ENCODE measurements around the gene LGALS3BP.
"Not testable (repeated sequence)": the region's sequence is repeated elsewhere in the genome, so short reads cannot be mapped to it uniquely, and the experiment has no call there.

LGALS3BP gene

DNA sequence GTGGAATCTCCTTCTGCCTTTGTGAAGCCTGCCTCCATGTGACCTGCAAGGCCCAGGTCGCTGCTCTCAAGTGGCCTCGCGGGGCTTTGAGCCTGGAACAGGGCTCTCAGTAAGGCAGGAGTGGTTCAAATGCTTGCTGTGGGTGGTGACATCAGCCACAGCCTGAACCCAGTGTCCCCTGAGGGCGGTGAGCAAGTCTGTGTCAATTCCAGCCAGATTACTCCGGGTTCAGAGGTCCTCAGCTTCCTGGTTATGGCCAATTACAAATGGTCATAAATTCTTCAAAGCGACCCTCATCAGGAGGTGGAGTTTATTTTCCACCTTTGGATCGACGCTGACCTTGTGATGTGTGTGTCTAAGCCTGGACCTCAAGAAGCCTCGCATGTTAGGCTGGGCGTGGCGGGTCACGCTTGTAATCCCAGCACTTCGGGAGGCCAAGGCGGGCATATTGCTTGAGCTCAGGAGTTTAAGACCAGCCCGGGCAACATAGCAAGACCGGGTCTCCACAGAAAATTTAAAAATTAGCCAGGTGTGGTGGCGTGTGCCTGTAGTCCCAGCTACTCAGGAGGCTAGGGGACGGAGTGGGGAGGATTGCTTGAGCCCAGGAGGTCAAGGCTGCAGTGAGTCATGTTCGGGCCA is 17.3 kb downstream of the LGALS3BP start:
- DNase-seq, result no peak

DNA sequence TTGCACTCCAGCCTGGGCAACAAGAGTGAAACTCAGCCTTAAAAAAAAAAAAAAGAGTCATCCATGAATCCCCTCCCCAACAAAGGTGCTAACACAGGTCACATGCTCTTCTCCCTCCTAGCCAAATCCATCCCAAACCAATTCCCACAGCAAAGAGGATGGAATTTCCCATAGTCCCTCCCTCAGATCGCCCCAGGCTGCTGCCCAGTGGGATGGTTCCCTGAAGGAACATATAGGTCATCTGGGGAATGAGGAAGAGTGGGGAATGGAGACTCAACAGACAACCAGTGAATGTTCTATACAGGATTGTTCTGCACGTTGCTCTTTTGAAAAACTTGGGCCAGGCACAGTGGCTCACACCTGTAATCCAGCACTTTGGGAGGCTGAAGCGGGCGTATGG is 18.2 kb downstream of the LGALS3BP start:
- no peak for DNase-seq

DNA sequence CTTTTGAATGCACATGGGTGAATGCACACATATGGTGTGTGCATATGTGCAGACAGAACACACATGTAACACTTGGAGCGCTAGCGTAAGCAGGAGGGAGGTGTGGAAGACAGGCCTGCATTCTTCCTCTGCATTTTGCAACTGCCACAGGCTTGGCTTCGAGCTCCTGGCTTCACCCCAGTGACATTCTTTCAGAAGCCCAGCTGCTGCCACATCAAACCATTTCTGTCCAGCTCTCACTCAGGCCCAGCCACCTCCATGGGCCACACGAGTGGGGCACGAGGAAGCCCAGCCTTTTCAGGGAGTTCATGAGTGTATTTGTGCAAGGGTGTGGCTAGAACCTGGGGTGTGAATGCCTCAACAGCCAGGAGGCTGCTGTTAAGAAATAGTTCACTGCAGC is 18.8 kb downstream of the LGALS3BP start:
- no peak for DNase-seq

DNA sequence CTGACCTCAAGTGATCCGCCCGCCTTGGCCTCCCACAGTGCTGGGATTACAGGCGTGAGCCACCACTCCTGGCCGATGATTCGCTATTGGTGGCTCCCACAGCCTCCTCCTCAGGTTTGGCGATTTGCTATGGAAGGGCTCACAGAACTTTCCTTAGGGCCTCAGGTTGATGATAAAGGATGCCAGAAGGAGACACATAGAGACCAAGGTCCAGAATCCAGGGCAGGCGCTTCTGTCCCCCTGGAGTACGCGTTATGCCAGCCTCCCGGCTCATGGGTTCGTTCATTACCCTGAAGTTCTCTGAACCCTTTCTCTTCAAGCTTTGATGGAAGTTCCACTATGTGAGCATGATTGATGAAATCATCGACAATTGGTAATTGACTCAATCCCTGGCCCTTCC is 19.9 kb downstream of the LGALS3BP start:
- DNase-seq, result no peak

DNA sequence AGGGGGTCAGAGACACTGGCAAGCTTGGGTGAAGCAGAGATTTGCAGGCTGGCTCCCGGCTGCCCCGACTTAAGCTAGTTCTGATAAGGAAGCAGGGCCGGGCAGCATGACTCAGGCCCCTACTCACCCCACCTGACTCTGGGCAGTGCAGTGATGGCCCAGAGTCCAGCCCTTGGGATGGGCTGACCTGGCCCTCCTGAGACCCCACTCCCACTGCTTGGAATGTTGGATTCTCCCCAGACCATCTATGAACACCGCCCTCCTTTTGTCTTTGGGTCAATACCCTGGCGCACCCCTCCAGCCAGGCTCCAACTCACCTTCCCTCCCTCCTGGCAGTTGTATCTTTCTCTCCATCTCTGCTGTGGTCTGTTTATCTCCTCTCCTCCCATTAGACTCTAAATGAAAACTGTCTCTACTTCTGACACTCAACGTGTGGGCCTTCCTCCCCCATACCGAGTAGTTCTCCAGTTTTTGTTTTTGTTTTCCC is 21.0 kb downstream of the LGALS3BP start:
- DNase-seq, result no peak

DNA sequence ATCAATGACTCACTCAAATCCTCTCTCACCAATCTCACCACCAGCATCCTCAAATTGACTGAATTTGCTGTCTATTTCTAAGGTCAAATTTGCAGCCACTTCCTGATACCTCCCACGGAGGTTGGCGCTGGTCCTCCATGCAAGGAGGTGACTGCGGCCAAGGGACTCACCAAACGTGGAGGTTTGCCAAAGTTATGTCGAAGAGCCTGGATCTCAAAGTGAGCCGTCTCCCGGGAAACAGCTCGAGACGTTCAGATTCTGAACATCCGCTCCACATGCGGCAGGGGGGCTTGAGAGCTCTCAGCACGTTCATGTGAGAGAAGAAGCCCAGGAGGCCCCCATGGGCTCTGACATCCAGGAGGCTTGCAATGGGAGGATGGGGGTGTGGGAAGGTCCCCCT is 22.6 kb downstream of the LGALS3BP start:
- no peak for DNase-seq

DNA sequence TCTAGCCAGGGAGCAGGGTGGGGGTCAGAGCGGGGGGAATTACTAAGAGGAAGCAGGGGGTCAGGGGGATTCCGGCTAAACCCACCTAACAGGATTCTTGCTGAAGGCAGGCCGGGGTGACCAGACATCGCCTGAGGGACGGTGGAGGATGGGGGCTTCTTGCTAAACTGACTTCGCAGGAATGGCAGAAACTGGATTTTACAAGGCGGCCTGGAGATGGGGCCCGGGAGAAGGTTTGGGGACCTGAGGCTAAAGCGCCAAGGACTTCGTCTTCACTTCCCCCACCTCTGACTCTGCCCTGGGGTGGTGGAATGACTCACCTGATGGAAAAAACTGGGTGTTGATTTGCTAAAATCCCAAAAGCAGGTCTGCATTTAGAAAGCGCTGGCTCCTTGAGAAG is 23.5 kb downstream of the LGALS3BP start:
- DNase-seq, result no peak

DNA sequence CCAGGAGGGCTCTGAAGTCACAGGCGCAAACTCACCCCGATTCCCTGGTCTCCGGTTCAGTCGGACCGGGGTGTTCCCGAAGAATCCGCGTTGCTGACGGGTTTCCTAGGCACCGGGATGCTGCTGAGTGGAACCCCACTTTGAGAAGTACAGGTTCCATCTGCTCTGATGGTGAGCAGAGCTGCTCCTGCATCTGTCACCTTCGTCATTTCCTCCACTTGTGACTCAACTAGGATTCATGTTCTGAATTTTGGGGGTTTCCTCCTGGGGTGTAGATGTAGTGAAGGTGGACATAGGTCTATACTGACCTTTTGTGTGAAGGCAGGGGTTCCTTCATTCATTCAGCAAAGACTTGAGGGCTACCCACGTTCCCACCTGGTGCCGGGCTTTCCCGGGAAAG is 25.0 kb downstream of the LGALS3BP start:
- no peak for DNase-seq

DNA sequence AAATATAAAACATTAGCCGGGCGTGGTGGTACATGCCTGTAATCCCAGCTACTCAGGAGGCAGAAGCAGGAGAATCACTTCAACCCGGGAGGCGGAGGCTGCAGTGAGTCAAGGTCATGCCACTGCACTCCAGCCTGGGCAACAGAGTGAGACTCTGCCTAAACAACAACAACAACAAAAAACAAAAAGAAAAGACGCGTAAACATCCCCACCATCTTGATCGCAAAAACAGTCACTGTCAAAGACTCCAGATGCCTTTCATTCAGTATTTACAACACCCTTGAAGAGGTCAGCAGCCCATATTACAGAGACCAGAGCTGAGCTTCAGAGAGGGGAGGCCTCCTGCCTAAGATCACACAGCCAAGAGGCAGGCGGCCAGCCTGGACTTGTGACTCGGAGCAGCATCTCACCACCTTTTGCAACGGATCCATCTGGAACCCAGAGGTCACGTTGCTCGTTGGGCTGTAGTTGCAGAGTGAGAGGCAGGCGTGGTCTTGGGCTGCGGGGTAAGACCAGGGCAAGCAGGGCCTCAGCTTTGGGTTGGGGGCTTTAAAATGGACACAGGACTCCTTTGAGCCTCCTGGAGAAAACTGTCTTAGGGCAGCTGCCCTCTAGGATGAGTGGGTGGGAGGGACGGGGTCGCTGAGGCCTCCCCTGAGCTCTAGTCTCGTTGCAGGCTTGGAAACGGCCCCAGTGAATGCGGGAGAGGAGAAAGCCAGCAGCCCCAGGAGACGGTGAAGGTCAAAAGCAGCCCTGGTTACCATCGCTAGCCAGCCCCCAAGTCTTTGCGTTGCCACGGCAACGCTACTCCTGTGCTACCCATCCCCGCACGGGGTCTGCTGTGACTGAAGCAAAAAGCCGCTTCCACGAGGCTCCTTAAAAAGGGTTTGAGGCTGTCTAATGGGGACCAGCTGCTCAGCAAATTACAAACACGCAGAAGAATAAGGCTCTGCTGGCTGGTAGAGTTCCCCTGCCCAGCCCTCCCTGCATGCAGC is 26.1 kb downstream of the LGALS3BP start:
- no peak for DNase-seq

DNA sequence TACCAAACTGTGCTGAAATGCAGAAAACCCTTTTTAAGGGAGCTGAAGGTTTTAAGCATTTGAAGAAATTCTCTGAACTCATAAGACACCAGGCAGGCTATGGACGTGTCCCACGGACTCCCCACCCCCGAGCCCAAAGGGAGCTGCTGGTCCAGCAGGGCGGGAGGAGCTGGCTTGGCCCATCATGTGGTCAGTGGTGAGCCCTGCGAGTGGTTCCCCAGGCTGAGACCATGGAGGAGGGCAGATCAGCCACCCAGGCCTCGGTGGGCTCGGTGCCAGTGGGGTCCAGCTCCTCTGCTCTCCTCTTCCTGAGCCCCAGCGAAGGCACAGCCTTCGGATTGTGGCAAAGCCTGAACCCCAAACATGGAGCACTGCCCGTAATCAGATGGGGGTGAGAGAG is 27.0 kb downstream of the LGALS3BP start:
- no peak for DNase-seq

DNA sequence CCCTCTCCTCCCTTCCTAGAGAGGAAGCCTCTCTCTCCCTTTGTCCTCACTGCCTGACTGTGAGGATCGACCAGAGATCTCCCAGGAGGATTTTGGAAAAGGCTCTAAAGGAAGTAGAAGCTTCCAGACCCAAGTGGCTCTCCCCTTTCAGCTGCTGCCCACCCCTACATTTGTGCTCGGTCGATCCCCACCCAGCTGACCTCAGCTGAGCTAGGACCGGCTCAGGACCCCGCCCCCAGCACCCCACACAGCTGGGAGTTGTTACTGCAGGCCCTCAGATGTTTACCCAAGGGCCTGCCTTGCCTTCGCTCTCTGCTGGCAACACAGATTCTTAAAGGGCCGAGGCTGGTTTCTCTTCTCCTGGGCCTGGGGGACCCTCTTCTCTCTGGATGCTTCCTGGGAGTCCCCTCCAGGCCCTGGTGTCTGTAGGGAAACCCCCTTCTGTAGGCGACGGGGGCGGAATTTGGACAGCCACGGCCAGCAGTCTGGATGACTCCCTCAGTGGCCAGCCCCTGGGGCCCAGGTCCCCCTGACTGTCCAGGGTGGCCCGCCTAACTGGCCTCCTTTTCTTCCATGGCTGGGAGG is 27.7 kb downstream of the LGALS3BP start:
- no peak for DNase-seq

DNA sequence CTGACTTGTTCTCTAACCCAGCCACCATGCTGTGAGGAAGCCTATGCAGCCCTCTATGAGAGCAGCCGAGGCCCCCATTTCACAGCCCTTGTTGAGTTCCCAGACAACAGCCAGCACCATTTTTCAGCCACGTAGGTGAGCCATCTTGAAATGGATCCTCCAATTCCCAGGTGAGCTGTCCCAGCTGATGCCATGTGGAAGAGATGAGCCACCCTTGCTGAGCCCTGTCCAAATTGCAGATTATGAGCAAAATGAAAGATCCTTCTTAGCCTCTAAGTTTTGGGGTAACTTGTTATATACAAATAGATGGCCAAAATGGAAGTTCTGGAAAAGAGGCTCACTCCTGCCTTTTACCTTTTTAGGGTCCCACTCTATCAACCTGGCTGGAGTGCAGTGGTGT is 28.9 kb downstream of the LGALS3BP start:
- no peak for DNase-seq

DNA sequence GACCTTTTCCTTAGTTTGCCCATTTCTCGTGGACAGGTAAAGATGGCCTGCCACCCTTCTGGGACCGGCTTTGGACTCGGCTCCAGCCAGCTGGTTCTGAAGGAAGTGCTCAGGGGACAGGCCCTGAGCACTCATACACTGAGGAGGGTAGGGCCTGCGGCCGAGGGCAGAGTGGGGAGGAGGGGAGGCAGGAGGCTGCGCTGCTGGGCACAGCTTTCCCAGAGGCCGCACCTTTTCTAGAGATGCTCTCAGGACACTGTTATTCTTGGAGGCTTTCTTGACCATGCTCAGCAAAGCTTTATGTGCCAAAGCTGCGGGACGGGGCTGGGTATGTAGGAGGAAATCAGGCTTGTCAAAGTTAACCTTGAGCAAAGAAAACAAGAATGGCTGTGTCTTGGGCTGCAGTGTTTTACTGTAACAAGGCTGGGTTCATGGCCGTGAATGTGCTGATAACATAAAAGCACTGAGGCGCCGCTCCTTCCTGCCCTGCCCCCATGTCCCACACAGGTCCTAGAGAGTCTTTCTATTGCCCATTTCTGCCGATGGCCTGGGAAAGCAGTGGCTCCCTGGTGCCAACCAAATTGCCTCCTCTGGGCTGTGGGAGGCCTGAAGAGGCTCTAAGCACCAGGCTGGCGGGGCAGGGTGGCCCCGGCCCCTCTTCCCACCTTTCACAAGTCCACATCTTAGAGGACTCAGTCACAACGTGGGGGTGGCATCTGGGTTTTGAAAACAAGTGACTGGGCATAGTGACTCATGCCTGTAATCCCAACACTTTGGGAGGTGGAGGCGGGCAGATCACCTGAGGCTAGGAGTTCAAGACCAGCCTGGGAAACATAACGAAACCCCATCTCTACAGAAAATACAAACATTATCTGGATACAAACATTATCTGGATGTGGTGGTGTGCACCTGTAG is 32.2 kb downstream of the LGALS3BP start:
- no peak for DNase-seq

DNA sequence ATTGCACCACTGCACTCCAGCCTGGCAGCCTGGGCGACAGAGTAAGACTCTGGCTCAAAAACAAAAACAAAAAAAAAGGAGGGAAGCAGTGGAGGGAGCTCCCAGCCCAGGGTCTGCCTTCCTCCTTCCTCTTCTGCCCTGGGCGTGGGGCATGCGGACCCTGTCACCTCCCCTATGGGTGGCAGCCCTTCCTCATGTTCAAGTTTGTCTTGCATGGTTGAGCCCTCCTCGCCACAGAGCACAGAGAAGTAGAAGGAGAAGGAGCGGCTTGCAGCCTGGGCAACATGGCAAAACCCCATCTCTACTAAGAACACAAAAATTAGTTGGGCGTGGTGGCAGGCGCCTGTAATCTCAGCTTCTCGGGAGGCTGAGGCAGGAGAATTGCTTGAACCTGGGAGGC is 33.1 kb downstream of the LGALS3BP start:
- no peak for DNase-seq

DNA sequence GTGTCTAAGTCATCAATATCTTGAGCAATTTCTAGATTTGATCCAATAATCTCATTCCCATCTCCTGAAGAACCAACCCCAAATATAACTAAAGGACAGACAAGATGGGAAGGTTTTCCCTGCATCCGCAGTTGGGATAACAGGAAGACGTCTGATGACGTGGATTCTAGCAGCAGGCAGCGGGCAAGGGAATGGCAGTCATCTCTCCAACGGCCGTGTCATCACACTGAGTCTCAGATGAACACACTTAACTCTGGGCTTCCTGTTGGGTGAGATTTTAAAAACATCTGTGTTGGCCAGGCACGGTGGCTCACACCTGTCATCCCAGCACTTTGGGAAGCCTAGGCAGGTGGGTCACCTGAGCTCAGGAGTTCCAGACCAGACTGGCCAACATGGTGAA is 33.6 kb downstream of the LGALS3BP start:
- DNase-seq, result no peak

DNA sequence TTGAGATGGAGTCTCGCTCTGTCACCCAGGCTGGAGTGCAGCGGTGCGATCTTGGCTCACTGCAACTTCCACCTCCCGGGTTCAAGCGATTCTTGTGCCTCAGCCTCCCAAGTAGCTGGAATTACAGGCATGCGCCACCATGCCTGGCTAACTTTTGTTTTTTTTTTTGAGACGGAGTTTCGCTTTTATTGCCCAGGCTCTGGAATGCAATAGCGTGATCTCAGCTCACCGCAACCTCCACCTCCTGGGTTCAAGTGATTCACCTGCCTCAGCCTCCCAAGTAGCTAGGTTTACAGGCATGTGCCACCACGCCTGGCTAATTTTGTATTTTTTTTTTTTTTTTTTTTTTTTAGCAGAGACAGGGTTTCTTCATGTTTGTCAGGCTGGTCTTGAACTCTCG is 34.3 kb downstream of the LGALS3BP start:
- not testable (repeated sequence) for DNase-seq

DNA sequence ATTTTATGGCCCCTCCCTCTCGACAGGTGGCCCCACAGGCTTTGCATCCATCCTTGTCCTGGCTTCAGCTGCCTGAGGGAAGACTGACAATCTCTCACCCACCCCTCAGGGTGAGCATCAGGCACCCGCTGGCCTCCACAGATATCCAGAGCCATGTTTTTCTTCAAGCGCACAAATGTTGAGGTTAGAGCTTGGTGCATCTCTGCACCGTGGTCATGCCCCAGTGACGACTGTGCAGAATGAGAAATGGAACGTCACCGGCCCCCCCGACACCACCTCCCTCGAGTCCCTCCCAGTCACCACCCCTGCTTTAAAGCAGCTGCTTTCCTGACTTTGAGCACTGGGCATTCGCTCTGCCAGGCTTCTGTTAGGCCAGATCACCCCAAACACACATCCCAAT is 34.8 kb downstream of the LGALS3BP start:
- DNase-seq, result no peak

DNA sequence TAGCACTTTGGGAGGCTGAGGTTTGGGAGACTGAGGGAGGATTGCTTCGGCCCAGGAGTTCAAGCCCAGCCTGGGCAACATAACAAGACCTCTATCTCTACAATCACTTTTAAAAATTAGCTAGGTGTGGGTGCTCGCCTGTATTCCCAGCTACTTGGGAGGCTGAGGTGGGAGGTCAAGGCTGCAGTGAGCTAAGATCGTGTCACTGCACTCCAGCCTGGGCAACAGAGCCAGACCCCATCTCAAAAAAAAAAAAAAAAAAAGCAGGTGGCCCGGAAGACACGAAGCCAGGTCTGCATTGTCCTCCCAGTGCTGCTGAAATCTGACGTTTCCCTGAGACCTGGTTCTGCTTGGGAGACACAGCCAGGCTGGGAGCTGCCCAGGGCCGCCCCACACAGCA is 35.7 kb downstream of the LGALS3BP start:
- DNase-seq, result no peak

DNA sequence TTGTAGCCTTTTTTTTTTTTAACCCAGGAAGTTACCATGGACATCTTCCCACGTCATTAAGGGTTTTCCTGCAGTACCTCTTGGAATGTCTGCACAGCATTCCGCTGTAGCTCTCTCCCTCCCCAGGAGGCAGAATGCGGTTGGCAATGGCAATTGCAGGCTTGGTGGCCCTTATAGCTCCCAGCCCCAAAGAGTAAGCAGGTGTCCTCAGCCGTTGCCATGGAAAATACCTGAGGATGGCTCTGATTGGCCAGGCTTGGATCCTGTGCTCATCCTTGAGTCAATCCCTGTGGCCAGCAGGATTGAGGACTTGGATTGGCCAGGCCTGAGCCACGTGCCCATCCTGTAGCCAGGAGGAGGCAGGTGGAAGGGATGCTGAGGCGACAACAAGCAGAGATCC is 39.0 kb downstream of the LGALS3BP start:
- no peak for DNase-seq

DNA sequence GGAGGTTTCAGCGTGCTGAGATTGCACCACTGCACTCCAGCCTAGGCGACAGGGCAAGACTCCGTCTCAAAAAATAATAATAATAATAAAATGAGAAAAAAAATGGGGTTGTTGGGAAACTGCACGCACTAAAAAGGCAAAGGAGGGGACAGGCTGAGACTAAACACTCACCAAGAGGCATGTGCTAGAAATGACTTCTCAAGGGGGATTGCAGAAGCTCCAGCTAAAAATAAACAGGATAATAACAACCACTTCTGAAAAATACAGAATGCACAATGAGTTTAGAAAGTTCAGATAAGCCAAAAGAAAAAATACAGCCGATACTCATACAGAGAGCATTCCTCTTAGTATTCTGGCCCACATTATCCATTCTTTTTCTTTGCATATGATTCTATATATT is 39.5 kb downstream of the LGALS3BP start:
- DNase-seq, result no peak

DNA sequence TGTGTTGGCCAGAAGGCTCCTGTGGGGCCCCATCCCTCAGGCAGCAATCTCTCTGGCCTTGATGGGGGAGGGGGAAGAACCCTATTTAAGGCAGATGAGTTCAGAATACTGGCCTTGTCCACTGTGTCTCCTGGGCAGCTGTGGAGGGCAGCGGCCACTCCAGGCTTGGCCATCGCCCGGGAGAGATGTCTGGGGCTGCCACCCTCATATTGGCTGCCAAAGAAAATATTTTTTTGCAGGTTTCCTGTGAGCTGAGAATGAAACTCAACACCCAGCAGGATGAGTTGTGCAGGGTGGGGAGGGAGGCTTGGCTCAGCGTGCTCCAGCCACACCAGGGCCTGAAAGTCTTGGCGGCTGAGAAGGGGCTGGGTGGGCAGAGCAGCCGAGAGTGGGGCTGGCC is 40.1 kb downstream of the LGALS3BP start:
- no peak for DNase-seq

DNA sequence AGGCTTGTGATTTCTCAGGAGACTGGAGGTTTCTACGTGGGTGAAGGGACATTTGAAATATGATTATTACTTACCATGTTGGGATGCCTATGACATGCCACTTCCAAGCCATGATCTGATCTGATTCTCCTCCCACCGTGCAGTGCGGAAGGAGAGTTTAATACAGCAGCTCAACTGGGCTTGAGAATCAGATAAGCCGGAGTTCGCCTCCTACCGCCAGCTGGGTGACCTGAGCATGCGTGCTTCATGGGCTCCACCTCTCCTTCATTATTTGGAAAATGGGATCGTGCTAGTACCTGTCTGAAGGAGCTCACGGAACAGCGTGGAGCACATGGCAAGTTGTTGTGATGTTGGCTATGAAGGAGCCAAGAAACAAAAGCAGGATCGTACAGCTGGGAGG is 42.2 kb downstream of the LGALS3BP start:
- no peak for DNase-seq
